Left ventricle myocardium superior (tissue), 1 donor: Measurements from ENCODE around the gene PPP4R3A. TPM values are rescaled to one million over a fixed set of nuclear protein-coding genes. Genes with fewer than 3 reads are reported as not detected.
"Not testable (repeated sequence)": the region's sequence is repeated elsewhere in the genome, so short reads cannot be mapped to it uniquely, and the experiment has no call there.

Experiments
- ATAC-seq: fragments of 200-7000 bp; cut with Tn5 transposase; one replicate; pipeline ENCODE4 v1.9.1; 2020; ENCODE audit warnings: mild to moderate bottlenecking, moderate library complexity
- DNase-seq: peaks from one replicate; pipeline ENCODE4 v3.0.0-alpha.2; 2020
- intact Hi-C: fragments of 100-400 bp; cut with micrococcal nuclease; formaldehyde crosslinking; loops from one replicate; pipeline ENCODE4 v1.11.0; 2022
- total RNA-seq: library from RNA; stranded (reverse); fragmentation: NEBNext Ultra II Directional; extraction: Animal tissue kit (Norgen Biotek cat#: 25700); gene quantifications from one replicate; pipeline ENCODE4 v1.2.1, GENCODE V29; 2021
- donor health status: DM: no; HTN: yes; CAD: no; lungs with severe emphysema.

The PPP4R3A gene
- total RNA-seq, 1 donor from 2014 or later, result 53.2 TPM

- intact Hi-C loops, result no loop called here
- DNase-seq, result no peak
- no peak for ATAC-seq
Measured at GRCh38 chr14:91456283-91456682, 53.8 kb downstream of the PPP4R3A start.

- intact Hi-C loops, result no loop called here
- DNase-seq (no peak), ATAC-seq (no peak)
Measured at GRCh38 chr14:91454580-91454979, 55.5 kb downstream of the PPP4R3A start.

GRCh38 chr14:91454155-91454554, 56.0 kb downstream of the PPP4R3A start:
- intact Hi-C loops, result no loop called here
- no peak for DNase-seq
- ATAC-seq, result no peak

DNA sequence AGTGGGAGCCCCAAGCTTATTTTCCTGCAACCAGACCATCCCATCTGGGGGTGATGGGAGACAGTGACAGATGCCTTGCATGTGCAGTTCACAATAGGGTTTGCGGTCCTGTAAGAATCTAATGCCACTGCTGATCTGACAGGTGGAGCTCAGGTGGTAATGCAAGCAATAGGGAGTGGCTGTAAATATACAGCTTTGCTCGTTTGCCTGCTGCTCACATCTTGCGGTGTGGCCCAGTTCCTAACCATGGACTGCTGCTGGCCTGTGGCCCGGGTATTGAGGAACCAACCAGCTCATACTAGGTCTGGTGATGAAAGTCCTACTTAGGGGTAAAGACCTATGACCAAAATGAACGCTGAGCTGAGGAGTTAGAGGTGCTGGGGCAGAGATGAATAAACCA, 56.4 kb downstream of the PPP4R3A start:
- DNase-seq (no peak), ATAC-seq (no peak)
- intact Hi-C loops, result no loop called here

GRCh38 chr14:91444335-91445020, 65.6 kb downstream of the PPP4R3A start:
- ATAC-seq, result no peak
- intact Hi-C loops, result no loop called here
- no peak for DNase-seq

DNA sequence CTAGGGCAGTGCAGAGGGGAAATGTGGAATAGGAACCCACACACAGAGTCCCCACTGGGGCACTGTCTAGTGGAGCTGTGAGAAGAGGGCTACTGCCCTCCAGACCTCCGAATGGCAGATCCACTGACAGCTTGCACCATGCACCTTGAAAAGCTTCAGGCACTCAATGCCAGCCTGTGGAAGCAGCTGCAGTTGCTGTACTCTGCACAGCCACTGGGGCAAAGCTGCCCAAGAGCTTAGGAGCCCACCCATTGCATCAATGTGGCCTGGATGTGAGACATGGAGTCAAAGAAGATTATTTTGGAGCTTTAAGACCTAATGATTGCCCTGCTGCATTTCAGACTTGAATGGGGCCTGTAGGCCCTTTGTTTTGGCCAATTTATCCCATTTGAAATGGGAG, 70.8 kb downstream of the PPP4R3A start:
- DNase-seq, result no peak
- no peak for ATAC-seq

DNA sequence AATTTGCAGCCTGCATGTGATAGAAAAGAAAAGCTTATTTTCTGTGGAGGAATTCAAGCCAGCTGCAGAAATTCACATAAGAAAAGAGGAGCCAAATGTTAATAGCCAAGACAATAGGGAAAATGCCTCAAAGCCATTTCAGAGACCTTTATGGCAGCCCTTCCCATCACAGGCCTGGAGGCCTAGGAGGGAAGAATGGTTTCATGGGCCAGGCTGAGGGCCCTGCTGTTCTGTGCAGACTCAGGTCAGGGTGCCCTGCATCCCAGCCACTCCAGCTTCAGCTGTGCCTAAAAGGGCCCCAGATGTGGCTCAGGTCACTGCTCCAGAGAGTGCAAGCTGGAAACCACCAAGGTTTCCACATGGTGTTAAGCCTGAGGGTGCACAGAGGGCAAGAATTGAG, 71.3 kb downstream of the PPP4R3A start:
- DNase-seq (no peak), ATAC-seq (no peak)
- intact Hi-C loops, result no loop called here

More for the DNA sequence above, 70.8 kb downstream of the PPP4R3A start:
- intact Hi-C loops, result no loop called here

DNA sequence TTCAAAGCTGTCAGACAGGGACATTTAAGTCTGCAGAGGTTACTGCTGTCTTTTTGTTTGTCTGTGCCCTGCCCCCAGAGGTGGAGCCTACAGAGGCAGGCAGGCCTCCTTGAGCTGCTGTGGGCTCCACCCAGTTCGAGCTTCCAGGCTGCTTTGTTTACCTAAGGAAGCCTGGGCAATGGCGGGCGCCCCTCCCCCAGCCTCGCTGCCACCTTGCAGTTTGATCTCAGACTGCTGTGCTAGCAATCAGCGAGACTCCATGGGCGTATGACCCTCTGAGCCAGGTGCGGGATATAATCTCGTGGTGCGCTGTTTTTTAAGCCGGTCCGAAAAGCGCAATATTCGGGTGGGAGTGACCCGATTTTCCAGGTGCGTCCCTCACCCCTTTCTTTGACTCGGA, 73.8 kb downstream of the PPP4R3A start:
- ATAC-seq, intact Hi-C loops, DNase-seq: not testable (repeated sequence)

DNA sequence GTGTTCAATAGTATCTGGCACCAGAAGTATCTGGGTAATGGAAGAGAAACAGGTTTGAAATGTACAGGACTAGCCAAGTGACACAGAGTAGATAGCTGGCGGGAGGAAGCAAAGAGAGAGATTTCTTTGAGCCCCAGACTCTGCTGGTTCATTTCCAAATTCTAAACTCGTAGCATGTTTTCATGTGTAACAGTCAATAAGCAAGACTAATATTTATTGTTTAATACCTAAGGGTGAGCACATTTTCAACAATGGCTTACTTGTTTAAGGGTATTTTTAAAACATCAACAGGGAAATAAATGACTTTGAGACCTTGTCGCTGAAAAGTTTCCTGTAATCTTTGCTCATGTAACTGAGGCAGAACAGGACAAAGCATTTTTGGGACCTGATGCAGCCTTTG, 80.7 kb downstream of the PPP4R3A start:
- intact Hi-C loops, result no loop called here
- DNase-seq (no peak), ATAC-seq (no peak)

DNA sequence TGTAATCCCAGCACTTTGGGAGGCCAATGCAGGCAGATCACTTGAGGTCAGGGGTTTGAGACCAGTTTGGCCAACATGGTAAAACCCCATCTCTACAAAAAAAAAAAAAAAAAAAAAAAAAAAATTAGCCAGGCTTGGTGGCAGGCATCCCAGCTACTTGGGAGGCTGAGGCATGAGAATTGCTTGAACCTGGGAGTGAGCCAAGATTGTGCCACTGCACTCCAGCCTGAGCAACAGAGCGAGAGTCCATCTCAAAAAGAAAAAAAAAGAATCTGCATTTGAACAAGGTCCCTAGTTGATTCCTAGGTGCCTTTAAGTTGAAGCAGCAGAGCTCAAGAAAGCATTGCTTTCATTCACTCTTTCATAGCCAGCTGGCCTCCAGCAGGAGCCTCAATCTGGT, 81.2 kb downstream of the PPP4R3A start:
- DNase-seq, ATAC-seq, intact Hi-C loops: not testable (repeated sequence)

GRCh38 chr14:91425531-91425944, 84.6 kb downstream of the PPP4R3A start:
- DNase-seq, intact Hi-C loops, ATAC-seq: not testable (repeated sequence)

GRCh38 chr14:91424813-91425530, 85.1 kb downstream of the PPP4R3A start:
- ATAC-seq (no peak), DNase-seq (no peak)
- intact Hi-C loops, result no loop called here

- ATAC-seq (no peak), DNase-seq (no peak)
- intact Hi-C loops, result no loop called here
Measured at GRCh38 chr14:91420686-91421085, 89.4 kb downstream of the PPP4R3A start.

DNA sequence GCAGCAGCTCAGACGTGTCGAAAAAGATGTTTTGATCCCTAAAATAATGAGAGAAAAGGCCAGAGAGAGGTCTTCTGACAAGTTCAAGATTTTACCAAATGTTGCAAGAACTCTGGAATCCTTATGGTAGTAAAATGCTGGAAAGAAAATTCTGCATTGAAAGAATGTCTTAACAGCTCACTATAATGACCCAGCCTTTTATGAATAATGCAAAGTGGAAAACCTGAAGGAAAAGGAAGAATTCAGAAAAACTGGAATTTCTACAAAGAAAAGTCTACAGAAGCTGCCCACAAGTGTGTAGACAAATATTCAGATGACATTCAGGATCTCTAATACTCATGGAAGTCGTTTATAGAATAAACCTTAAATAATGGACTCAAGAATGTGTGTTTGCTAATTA, 90.7 kb downstream of the PPP4R3A start:
- no peak for DNase-seq
- intact Hi-C loops, result loop anchor here (10.0 kb wide), 1 partner anchor 95 kb away; no protein-coding TSS in a partner anchor
- no peak for ATAC-seq

DNA sequence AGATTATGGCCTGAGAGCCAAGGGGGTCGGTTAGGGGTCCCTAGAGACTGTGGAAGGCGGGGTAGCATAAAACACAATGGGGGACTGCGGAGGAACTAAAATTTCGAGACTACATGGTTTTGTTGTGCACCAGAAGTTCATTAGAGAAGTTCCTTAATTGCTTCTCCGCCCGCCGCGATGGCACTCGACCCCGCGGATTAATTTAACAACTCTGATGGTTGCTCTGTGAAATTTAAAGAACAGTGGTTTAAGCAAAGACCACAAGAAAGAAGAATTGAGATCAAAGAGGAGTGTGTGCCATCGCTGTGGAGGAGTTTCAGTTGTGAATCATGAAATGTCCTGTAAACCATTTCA, 91.1 kb downstream of the PPP4R3A start:
- intact Hi-C loops, result loop anchor here (10.0 kb wide), 1 partner anchor 94 kb away; no protein-coding TSS in a partner anchor
- ATAC-seq (no peak), DNase-seq (no peak)

DNA sequence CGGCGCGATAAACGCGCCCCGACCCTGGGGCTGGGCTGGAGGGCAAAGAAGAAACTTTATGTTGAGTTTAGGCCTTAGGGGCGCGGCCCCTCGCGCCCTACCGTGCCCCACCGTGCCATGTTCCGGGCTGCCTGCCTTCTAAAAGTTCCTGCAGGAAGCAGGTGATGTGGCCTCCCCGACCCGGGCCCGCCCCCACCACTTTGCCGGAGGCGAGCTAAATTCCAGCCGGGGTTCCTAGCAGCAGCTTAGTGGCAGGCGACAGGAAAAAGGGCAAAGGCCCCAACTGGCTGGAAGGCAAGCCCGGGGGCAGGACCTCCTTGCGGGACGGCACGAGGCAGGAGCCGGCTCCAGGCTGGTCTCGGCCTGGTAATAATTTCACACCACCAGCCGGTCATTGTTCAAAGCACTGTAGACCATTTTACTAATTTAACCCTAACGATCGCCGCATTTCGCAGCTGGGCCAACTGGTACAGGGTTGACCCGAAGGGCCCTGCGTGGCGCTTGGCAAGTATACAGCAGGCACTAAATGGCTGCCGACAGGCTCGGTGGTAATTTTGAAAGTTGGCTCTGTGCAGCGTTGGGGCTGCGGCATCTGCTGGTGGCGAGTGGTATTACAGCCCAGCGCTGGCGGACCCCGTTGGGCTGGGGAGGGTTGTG, 91.6 kb downstream of the PPP4R3A start:
- DNase-seq (peak; percentile 78), ATAC-seq (peak; percentile 82)
- intact Hi-C loops, result loop anchor here (10.0 kb wide), 1 partner anchor 94 kb away; no protein-coding TSS in a partner anchor

DNA sequence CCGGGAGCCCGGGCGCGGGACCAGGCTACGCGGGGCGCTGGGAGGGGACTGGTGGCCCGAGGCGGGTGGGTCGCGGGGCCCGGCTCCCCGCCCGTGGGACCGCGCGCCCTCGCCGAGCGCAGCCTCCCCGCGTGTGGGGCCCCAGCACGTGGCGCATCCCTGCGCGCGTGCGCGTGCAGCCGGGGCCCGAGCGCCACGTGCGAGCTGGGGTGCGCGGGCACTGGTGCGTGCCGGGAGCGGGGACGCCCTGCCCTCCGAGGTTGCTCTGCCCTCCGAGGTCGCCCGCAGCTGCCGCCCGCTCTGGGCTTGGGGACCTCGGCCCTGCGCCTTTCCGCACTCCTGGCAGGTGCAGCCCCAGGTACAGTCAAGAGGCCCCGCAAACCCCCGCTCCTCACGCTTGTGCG, 92.1 kb downstream of the PPP4R3A start:
- intact Hi-C loops, result loop anchor here (10.0 kb wide), 1 partner anchor 93 kb away; no protein-coding TSS in a partner anchor
- DNase-seq (no peak), ATAC-seq (peak; percentile 53)

DNA sequence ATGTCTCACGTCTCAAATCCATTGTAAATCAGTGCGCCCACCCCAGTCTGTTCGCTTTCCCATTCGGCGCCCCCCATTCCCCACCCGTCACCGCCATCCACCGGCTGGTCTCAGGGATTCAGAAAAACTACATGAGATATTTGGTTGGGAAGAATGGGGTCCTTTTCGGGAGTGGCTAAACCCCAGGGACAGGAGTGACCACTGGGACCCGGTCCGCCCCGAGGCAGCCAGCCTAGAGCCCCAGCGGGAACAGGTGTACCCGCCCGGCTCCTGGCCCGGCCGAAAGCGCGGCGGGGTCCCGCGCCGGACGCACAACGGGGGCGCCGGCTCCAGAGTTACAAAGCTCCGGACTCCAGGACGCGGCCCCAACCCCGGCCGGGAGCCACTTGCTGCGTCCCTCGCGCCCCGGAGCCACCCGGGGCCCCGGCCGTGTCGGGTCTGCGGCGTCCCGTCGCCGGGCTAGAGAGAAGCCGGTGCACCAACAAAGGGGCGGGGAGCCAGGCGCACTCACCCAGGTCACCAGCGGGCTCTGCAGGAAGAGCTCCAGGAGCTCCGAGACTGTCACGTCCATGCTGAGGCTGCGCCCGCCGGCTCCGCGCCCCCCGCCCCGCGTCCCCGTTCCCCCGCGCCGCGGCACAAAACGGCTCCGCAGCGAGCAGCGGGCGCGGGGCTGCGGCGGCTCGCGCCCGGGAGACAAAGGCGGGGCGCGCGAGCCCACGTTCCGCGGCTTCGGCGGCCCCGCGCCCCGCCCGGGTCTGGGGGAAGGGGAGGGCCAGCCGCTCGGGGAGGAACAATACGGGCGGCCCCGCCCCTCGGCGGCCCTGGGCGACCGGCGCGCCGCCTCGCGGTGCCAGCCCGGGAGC, 92.8 kb downstream of the PPP4R3A start, which contains the start of gene CCDC88C:
Gene CCDC88C (minus strand): TSS at position 701 of the 863 bp plus-strand sequence. CDS start 130 bp downstream, at position 571.
- intact Hi-C loops, result loop anchor here (10.0 kb wide), 1 partner anchor 93 kb away; no protein-coding TSS in a partner anchor
- ATAC-seq (peak; percentile 69), DNase-seq (peak; percentile 75)

GRCh38 chr14:91416744-91417119, 93.4 kb downstream of the PPP4R3A start:
- no peak for ATAC-seq
- DNase-seq, result no peak
- intact Hi-C loops, result loop anchor here (10.0 kb wide), 1 partner anchor 92 kb away; no protein-coding TSS in a partner anchor
